GM12801 (cell line): Measurements from ENCODE around the gene LMF1.

Source experiments
- TF ChIP-seq, protein P1 (sequence below): IDR thresholded peaks from one replicate; pipeline ENCODE4 v1.5.1; 2011; ENCODE audit warnings: control low read depth; ENCODE audit not compliant: insufficient read length; ENCODE audit errors: extremely low read depth

Gene LMF1

DNA sequence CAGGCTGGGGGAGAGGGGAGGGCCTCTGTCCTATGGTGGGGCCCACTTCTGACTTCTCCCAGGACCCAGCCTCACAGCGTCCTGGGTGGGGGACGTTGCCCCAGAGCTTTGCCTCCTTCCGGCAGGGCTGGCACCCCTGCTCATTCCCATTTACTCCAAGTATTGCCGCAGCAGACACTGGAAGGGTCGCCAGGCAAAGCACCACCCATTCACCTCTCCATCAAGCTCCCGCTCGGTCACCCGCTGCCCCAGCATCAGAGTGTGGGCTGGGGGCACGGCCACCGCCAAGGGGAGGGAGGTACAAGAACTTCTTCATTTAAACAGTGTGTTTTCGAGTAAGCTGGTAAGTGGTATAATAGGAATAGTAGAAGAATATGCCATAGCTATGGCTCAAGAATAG lies 117.5 kb downstream of the LMF1 start:
- TF ChIP-seq, protein P1, sequence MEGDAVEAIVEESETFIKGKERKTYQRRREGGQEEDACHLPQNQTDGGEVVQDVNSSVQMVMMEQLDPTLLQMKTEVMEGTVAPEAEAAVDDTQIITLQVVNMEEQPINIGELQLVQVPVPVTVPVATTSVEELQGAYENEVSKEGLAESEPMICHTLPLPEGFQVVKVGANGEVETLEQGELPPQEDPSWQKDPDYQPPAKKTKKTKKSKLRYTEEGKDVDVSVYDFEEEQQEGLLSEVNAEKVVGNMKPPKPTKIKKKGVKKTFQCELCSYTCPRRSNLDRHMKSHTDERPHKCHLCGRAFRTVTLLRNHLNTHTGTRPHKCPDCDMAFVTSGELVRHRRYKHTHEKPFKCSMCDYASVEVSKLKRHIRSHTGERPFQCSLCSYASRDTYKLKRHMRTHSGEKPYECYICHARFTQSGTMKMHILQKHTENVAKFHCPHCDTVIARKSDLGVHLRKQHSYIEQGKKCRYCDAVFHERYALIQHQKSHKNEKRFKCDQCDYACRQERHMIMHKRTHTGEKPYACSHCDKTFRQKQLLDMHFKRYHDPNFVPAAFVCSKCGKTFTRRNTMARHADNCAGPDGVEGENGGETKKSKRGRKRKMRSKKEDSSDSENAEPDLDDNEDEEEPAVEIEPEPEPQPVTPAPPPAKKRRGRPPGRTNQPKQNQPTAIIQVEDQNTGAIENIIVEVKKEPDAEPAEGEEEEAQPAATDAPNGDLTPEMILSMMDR = no peak

DNA sequence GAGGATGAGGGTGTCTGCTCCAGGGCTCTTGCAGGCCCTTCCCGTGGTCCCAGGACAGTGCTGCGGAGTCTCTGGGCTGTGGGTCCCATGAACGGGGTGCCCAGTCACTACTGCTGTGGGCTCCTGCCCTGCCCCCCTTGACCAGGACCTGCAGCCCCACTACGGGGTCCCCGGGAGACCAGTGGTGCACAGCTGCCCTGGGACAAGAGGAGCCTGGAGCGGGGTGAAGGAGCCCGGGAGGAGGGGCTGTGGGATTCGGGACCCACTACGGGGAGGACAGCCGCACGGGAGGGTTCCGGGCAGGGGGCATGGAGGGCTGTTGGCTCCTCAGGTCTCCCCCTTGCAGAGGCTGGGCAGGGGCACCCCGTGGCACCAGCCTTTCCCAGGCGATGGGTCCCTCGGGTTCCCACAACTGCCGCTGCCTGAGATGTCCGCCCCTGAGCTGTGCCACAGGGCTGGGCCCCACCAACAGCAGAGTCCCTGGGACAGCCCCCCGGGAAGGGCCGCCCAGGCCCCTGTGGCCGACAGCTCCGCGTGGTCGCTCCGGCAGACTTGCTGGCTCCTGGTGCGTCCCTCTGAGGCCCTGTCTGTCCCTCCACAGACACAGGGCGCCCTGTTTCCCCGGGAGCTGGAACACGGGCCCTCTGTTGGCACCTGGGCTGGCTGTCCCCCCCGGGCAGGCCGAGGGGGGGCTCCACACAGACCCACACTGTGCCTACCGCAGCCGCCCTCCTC lies 118.2 kb downstream of the LMF1 start:
- TF ChIP-seq, protein P1 = no peak

DNA sequence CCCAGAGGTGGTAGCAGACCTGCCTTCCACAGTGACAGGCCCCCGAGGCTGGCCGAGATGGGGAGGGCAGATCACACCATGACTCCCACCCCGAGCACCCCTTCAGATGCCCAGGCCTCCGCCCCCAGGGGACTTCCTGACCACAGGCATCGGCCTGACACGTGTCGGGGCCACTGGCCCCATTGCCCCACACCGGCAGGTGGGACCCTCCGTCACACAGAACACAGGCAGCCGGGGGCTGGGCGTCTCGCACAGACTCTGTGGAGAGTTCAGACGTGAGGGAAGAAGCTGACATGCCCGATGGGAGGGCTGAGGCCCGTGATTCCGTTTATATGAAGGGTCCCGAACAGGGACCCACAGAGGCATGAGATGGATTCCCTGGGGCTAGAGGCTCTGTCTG lies 118.9 kb downstream of the LMF1 start:
- TF ChIP-seq, protein P1 = no peak

DNA sequence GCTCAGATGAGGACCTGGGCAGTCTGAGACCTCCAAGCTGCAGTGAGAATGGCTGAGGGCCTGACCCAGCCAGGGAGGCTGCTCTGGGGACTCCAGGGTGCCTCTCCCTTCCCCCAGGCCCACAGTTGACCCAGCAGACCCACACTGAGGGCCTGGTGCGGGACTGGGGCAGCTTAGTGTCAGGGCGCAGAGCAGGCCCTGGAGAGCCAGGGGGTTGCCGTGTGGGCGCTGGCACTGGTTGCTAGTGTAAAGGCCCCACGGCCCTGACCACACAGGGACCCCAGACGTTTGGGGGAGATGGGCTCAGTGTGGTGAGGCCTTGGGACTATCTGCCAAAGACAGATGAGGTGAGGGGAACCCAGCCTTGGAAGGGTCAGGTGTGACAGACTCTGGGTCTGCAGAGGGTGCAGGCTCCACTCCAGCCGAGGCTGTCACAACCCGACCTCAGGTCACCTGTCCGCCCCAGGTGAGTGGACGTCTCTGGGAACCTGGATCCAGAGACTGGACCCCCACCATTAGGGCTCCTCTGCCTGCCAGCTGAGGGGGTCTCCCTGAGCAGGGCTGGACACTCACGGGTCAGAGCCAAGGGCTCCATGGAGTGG lies 119.5 kb downstream of the LMF1 start:
- TF ChIP-seq, protein P1 = no peak

DNA sequence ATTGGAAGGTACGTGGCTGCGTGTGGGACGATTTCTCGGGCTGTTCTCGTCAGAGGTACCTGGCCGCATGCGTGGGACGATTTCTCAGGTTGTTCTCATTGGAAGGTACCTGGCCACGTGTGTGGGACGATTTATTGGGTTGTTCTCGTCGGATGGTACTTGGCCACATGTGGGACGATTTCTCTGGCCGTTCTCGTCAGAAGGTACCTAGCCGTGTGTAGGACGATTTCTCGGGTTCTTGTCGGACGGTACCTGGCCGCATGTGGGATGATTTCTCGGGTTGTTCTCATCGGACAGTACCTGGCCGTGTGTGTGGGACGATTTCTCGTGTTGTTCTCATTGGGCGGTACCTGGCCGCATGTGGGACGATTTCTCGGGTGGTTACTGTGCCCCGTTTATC lies 120.1 kb downstream of the LMF1 start:
- TF ChIP-seq, protein P1 = no peak

DNA sequence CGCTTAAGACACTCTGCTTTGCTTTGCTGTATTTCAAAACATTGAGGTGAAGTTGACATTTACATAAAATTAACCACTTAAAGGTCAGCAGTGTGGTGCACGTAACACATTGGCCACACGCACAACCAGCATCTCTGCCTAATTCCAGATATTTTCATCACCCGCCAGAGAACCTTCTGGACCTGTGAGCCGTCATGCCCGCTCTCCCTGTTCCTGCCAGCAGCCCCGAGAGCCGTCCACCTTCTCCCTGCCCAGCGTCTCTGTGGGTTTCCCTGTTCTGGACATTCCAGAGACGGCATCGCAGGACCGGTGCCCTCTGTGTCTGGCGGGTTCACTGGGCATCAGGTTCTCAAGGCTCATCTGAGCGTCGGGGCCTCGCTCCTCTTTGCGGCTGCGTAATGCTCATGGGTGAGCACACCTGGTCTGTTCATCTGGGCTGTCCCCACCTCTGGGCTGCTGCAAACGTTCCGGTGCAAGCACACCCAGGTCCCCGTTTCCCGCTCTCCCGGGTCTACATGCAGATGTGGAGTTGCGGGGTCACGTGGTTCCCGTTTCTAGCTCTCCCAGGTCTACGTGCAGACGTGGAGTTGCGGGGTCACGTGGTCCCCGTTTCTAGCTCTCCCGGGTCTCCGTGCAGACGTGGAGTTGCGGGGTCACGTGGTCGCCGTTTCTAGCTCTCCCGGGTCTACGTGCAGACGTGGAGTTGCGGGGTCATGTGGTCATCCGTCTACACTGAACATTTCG lies 122.1 kb downstream of the LMF1 start:
- TF ChIP-seq, protein P1 = no peak

DNA sequence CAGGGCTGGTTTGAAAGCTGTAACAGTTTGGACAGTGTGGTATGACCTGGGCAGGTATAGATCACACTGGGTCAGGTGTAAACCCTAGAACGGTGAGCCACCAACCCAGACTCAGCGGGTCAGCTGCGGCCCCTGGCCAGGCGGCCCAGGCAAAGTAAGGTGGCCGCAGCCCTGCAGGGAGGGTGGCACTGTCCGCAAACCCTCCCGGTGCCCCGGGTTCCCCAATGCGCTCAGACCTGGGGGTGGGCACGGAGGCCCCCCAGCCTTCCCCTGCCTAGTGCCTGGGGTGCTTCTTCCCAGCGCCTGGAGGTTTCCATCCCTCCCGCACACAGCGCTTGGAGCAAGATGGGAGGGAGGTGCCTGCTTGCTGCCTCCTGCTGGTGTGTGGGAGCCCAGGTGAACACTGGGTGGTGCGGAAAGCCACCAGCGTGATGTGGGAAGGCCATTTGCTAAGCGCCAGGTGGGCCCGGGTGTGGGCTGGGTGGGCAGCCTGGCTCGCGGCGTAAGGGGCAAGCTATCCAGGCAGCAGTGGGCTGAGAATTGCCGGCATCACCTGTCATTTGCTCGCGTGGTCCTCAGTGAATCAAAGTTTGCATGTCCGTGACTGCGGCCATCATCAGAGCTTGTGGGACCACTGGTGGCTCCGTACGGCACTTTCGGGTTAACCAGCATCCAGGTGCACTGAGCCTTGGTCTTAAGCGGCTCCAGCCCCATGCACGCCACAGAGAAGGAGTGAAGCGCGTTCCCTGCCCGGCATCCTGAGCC lies 122.9 kb downstream of the LMF1 start:
- TF ChIP-seq, protein P1 = no peak
